Tibial nerve (tissue), 4 donors: ENCODE results near the gene TBC1D16. TPM values are rescaled to one million over a fixed set of nuclear protein-coding genes. Genes with fewer than 3 reads are reported as not detected.

ENCODE experiments used
- DNase-seq, 2 donors: peaks; one replicate each; pipeline ENCODE4 v3.0.0-alpha.2; 2019; ENCODE audit warnings: low spot score in 2 of 2
- H3K27ac ChIP-seq, 4 donors: fragments of 200-600 bp; sonication (generic) in 3 of 4; one replicate each; pipeline ENCODE4 v1.5.1; 2017 to 2019; ENCODE audit warnings: mild to moderate bottlenecking in 1 of 4
- H3K27me3 ChIP-seq, 2 donors: fragments of 200-600 bp; sonication (generic) in 1 of 2; one replicate each; pipeline versions ENCODE4 v1.5.1 to v1.6.0; 2017 to 2019
- H3K36me3 ChIP-seq, 3 donors: fragments of 200-600 bp; sonication (generic); one replicate each; pipeline ENCODE4 v1.5.1; 2018 to 2019
- H3K4me1 ChIP-seq, 4 donors: fragments of 200-600 bp; sonication (generic) in 3 of 4; one replicate each; pipeline ENCODE4 v1.5.1; 2017 to 2019
- H3K4me3 ChIP-seq, 4 donors: fragments of 200-600 bp; sonication (generic) in 3 of 4; one replicate each; pipeline ENCODE4 v1.5.1; 2017 to 2019; ENCODE audit warnings: mild to moderate bottlenecking in 1 of 4, moderate library complexity in 1 of 4
- H3K9me3 ChIP-seq, 4 donors: fragments of 200-600 bp; sonication (generic) in 3 of 4; one replicate each; pipeline ENCODE4 v1.5.1; 2017 to 2019
- CTCF ChIP-seq, 5 experiments: fragments of 200-600 bp in 3 of 5; fragments of 450-650 bp in 2 of 5; sonication (generic) in 3 of 5; IDR thresholded peaks; one replicate each; pipeline ENCODE4 v1.5.1; 2016 to 2019; ENCODE audit warnings: antibody characterized with exemption in 5 of 5, mild to moderate bottlenecking in 3 of 5, moderate library complexity in 2 of 5
- EP300 ChIP-seq, 2 donors: sonication (generic); formaldehyde crosslinking; IDR thresholded peaks; one replicate each; pipeline ENCODE4 v1.6.1; 2017; ENCODE audit warnings: antibody characterized with exemption in 2 of 2, mild to moderate bottlenecking in 1 of 2
- POLR2A ChIP-seq, 2 donors: fragments of 450-650 bp; IDR thresholded peaks; one replicate each; pipeline ENCODE4 v1.6.1; 2017; ENCODE audit warnings: antibody characterized with exemption in 2 of 2, mild to moderate bottlenecking in 2 of 2, moderate library complexity in 2 of 2
- WGBS, 2 donors: methylation state at CpG; one replicate each; pipeline ENCODE4 v1.1.5; 2018; 5-methylcytosine and 5-hydroxymethylcytosine counted together
- total RNA-seq, 4 donors: library from RNA; depleted of rRNA; stranded (reverse); fragments of >200 nt; gene quantifications; one replicate each; pipeline ENCODE4 v1.1.0, GENCODE V29; 2016

TBC1D16 gene
- 10 to 100 TPM; 48.3 to 68.4 (median 58.1) TPM for total RNA-seq

- no CpG with 5 or more reads among the region's 46 CpGs for whole genome bisulfite sequencing, 2 donors
- TF ChIP-seq POLR2A (IDR thresholded peaks at IDR 0.05) (peak in 1 of 2 donors; percentile 51), EP300 (IDR thresholded peaks at IDR 0.05) (no peak)
- H3K4me3 ChIP-seq = peak within 1 kb of the TSS; percentile 56 to 98 (median 80)
- H3K4me1 ChIP-seq = peaks cover 0 to 48% (median 11%) of the 10 kb centered on the region in 4 donors
- peaks cover 0 to 8% (median 0%) of the 10 kb centered on the region in 3 donors for H3K36me3 ChIP-seq
- DNase-seq = no peak
- no peaks in the 10 kb centered on the region for H3K9me3 ChIP-seq
- no peaks in the 10 kb centered on the region for H3K27me3 ChIP-seq
- peak within 1 kb of the TSS; percentile 65 to 98 (median 92) for H3K27ac ChIP-seq
Measured at GRCh38 chr17:80035687-80035936, at the start of gene TBC1D16. Gene TBC1D16 (minus strand): TSS chr17:80035872. CDS start chr17:80013547, 22,325 bp downstream.

DNA sequence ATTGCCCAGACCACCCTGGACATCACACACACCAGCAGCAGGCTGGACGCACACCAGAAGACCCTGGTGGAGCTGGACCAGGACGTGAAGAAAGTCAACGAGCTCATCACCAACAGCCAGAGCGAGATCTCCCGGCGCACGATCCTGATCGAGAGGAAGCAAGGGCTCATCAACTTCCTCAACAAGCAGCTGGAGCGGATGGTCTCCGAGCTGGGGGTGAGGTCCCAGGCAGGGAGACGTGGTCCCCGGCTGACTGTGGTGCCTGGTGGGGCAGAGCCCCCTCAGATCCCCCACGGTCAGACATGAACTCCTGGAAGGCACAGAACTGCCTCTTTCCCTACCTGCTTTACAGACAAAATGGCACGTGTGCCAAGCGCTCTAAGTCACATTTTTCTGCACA, 49.1 kb upstream of the TBC1D16 start:
- Histone ChIP-seq H3K4me1 (peaks cover 0 to 11% (median 3%) of the 10 kb centered on the region in 4 donors), H3K27ac (no peak overlapping the region), H3K27me3 (no peaks in the 10 kb centered on the region), H3K9me3 (no peaks in the 10 kb centered on the region), H3K4me3 (no peak overlapping the region), H3K36me3 (peaks cover 0 to 4% (median 0%) of the 10 kb centered on the region in 3 donors)
- DNase-seq = no peak
- WGBS, 2 donors = 89 to 91% methylated on average over 14 to 15 of the region's 15 CpGs
- no peak for TF ChIP-seq POLR2A (IDR thresholded peaks at IDR 0.05)
- no peak for TF ChIP-seq CTCF (IDR thresholded peaks at IDR 0.05)

- Histone ChIP-seq H3K27me3 (no peaks in the 10 kb centered on the region), H3K4me3 (no peak overlapping the region), H3K27ac (no peak overlapping the region), H3K9me3 (no peaks in the 10 kb centered on the region), H3K36me3 (no peaks in the 10 kb centered on the region), H3K4me1 (peaks cover 0 to 11% (median 3%) of the 10 kb centered on the region in 4 donors)
- 80 to 82% methylated on average over 12 to 13 of the region's 13 CpGs for WGBS, 2 donors
- no peak for TF ChIP-seq POLR2A (IDR thresholded peaks at IDR 0.05)
- TF ChIP-seq EP300 (IDR thresholded peaks at IDR 0.05) = no peak
- no peak for TF ChIP-seq CTCF (IDR thresholded peaks at IDR 0.05)
- DNase-seq = no peak
Measured at GRCh38 chr17:80083136-80083661, 47.5 kb upstream of the TBC1D16 start.

- Histone ChIP-seq H3K4me1 (peaks cover 0 to 11% (median 3%) of the 10 kb centered on the region in 4 donors), H3K36me3 (no peaks in the 10 kb centered on the region), H3K9me3 (no peaks in the 10 kb centered on the region), H3K27me3 (no peaks in the 10 kb centered on the region), H3K27ac (peak overlapping the region in 1 of 4 donors; percentile 35), H3K4me3 (peak overlapping the region in 1 of 4 donors; percentile 5)
- 26 to 28% methylated on average over 20 of the region's 20 CpGs for WGBS, 2 donors
- DNase-seq = peak; percentile 60 to 85
- peak in 1 of 2 donors; percentile 52 for TF ChIP-seq EP300 (IDR thresholded peaks at IDR 0.05)
- TF ChIP-seq POLR2A (IDR thresholded peaks at IDR 0.05) = no peak
- peak; percentile 79 to 87 (median 84) for TF ChIP-seq CTCF (IDR thresholded peaks at IDR 0.05)
Measured at GRCh38 chr17:80082403-80083135, 46.9 kb upstream of the TBC1D16 start.

- TF ChIP-seq CTCF (IDR thresholded peaks at IDR 0.05) = no peak
- TF ChIP-seq POLR2A (IDR thresholded peaks at IDR 0.05) = no peak
- no peak for TF ChIP-seq EP300 (IDR thresholded peaks at IDR 0.05)
- Histone ChIP-seq H3K4me1 (peaks cover 0 to 11% (median 3%) of the 10 kb centered on the region in 4 donors), H3K27ac (no peak overlapping the region), H3K36me3 (no peaks in the 10 kb centered on the region), H3K9me3 (no peaks in the 10 kb centered on the region), H3K27me3 (no peaks in the 10 kb centered on the region), H3K4me3 (no peak overlapping the region)
- 91 to 95% methylated on average over 13 to 14 of the region's 14 CpGs for WGBS, 2 donors
- no peak for DNase-seq
Measured at GRCh38 chr17:80081596-80081995, 45.9 kb upstream of the TBC1D16 start.
